Measurements from ENCODE around the gene PPP1R14B. TPM values are rescaled to one million over a fixed set of nuclear protein-coding genes. Genes with fewer than 3 reads are reported as not detected.

PPP1R14B gene
- polyA plus RNA-seq, 1 experiment, result 119 TPM

- POLR2A ChIA-PET, result interaction anchor here (0.5 to 0.6 kb wide), 2 partner anchors 20 to 33 kb away, joined by 4 read pairs; no protein-coding TSS in a partner anchor
- DNase-seq (ENCODE audit: low read depth, low spot score), result no peak
- peak overlapping the region; percentile 66 for H3K4me3 ChIP-seq (ENCODE audit: low read depth, low read length)
- H3K9me3 ChIP-seq (ENCODE audit: control insufficient read depth, insufficient read depth, low read length), result no peaks in the 10 kb centered on the region
- CTCF ChIA-PET, result no interaction called here
- no peak overlapping the region for H3K27ac ChIP-seq (ENCODE audit: low read depth, low read length)
- no peak for TF ChIP-seq CTCF (IDR thresholded peaks at IDR 0.05; ENCODE audit: low read depth, low read length)
- no peaks in the 10 kb centered on the region for H3K27me3 ChIP-seq (ENCODE audit: control insufficient read depth, insufficient read depth, low read length)
These were observed 11.1 kb downstream of the PPP1R14B start for GRCh38 chr11:64235437-64236161.

GRCh38 chr11:64234647-64235379 is 11.9 kb downstream of the PPP1R14B start:
- no peaks in the 10 kb centered on the region for H3K9me3 ChIP-seq (ENCODE audit: control insufficient read depth, insufficient read depth, low read length)
- peak overlapping the region; percentile 66 for H3K4me3 ChIP-seq (ENCODE audit: low read depth, low read length)
- DNase-seq (ENCODE audit: low read depth, low spot score), result no peak
- no peak for TF ChIP-seq CTCF (IDR thresholded peaks at IDR 0.05; ENCODE audit: low read depth, low read length)
- no peak overlapping the region for H3K27ac ChIP-seq (ENCODE audit: low read depth, low read length)
- POLR2A ChIA-PET, result no interaction called here
- H3K27me3 ChIP-seq (ENCODE audit: control insufficient read depth, insufficient read depth, low read length), result no peaks in the 10 kb centered on the region
- CTCF ChIA-PET, result no interaction called here

- H3K27me3 ChIP-seq (ENCODE audit: control insufficient read depth, insufficient read depth, low read length), result no peaks in the 10 kb centered on the region
- DNase-seq (ENCODE audit: low read depth, low spot score), result no peak
- CTCF ChIA-PET, result interaction anchor here (2.1 kb wide), 1 partner anchor 67 kb away, joined by 6 read pairs; no protein-coding TSS in a partner anchor
- POLR2A ChIA-PET, result no interaction called here
- no peak for TF ChIP-seq CTCF (IDR thresholded peaks at IDR 0.05; ENCODE audit: low read depth, low read length)
- H3K9me3 ChIP-seq (ENCODE audit: control insufficient read depth, insufficient read depth, low read length), result no peaks in the 10 kb centered on the region
- no peak within 1 kb of the TSS for H3K27ac ChIP-seq (ENCODE audit: low read depth, low read length)
- H3K4me3 ChIP-seq (ENCODE audit: low read depth, low read length), result peak within 1 kb of the TSS; percentile 66
These were observed 12.7 kb downstream of the PPP1R14B start, which contains the start of gene VEGFB for GRCh38 chr11:64233913-64234586. VEGFB (plus strand) TSS chr11:64234584; CDS start chr11:64234834, 250 bp downstream.

GRCh38 chr11:64232967-64233315 is 13.8 kb downstream of the PPP1R14B start:
- Histone ChIP-seq H3K27ac (ENCODE audit: low read depth, low read length) (no peak overlapping the region), H3K4me3 (ENCODE audit: low read depth, low read length) (no peak overlapping the region), H3K27me3 (ENCODE audit: control insufficient read depth, insufficient read depth, low read length) (no peaks in the 10 kb centered on the region), H3K9me3 (ENCODE audit: control insufficient read depth, insufficient read depth, low read length) (no peaks in the 10 kb centered on the region)
- no peak for TF ChIP-seq CTCF (IDR thresholded peaks at IDR 0.05; ENCODE audit: low read depth, low read length)
- POLR2A ChIA-PET, result interaction anchor here (0.6 to 0.7 kb wide), 2 partner anchors 31 to 68 kb away, joined by 3 to 4 read pairs; no protein-coding TSS in a partner anchor
- CTCF ChIA-PET, result interaction anchor here (2.1 kb wide), 1 partner anchor 68 kb away, joined by 6 read pairs; no protein-coding TSS in a partner anchor
- no peak for DNase-seq (ENCODE audit: low read depth, low spot score)

Data from AG04450 (cell line).